GM21381 (cell line): ENCODE data around the gene PTCH1.

Experiments
- ATAC-seq: cut with Tn5 transposase; IDR thresholded peaks from one replicate; pipeline ENCODE4 v1.9.1; 2021; ENCODE audit warnings: mild to moderate bottlenecking, moderate library complexity; ENCODE audit not compliant: unreplicated experiment

The PTCH1 gene

DNA sequence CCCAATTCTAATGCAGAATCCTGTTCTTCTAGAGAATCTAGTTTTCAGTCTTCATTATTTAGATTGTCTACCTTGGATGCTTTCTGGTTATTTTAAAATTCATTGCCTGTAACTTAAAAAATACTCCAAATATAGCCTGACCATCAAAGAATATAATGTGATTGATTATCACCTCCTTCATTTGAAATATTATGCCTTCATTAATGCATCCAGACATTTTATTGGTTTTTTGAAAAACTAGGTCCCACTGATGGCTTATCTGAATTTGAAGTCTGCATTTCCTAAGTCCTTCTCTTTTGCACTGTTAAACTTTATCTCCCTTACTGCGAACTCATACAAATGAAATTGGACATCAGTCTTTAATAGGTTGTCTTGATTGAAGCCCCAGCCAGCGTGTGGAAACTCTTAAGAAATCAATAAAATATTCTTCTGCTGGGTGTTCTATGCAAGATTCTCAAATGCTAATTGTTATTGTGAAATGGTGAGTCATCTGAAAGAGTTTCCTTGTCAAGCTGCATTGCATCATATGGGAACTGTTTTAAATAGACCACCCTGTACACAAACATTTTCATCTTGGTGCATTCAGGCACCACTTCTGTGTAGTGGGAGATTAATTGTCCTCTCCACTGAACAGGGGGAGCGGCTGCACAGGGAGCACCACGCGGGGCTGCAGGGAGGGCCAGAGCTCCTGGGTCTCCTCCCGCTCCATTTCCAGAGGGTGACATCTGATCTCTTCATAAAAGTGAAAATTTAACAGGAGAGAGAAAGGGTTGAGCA lies 106.9 kb downstream of the PTCH1 start:
- ATAC-seq = no peak

DNA sequence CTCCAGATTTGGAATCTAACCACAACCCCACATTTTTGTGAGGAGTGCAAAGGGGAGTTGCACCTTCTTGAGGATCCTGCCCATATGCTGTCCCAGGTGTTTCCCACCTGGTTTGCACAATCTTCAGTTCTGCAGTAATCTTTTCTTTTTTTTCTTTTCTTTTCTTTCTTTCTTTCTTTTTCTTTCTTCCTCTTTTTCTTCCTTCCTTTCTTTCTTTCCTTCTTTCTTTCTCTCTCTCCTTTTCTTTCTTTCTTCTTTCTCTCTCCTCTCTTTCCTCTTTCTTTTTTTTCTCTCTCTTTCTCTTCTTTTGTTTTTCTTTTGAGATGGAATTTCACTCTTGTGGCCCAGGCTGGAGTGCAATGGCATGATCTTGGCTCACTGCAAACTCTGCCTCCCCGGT lies 109.2 kb downstream of the PTCH1 start:
- ATAC-seq = no peak

DNA sequence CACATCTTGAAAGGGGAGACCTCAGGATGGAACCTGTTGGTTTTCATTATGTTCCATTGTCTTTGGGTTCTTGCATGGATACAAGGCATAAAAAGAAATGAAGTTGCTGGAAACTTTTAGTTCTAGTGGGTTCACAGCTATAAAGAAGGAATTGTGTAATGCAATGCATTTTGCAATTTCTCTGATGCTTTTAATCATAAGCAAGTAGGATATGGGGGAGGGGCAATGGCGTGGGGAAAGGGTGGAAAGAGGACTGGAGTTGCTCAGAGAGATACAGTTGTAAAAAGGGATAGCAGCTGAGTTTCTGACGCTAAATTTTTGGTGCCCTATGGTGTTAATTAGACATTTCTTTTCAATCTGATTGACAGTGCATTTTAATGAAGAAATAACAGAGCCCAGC lies 110.7 kb downstream of the PTCH1 start:
- no peak for ATAC-seq

DNA sequence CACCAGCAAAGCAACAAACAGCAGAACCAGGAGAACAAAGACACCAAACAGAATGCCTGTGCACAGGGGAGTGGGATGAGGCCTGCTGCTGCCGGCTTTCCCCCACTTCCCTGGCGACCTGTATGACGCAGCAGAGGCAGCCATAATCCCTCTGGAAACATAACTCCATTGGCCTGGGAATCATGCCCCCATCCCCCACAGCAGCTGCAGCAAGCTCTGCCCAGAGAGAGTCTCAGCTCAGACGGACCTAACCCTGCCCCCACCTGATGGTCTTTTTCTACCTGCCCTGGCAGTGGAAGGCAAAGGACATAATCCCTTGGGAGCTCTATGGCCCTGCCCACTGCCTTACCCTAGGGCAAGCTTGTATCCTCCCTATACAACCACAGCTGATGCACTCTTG lies 117.5 kb downstream of the PTCH1 start:
- ATAC-seq = no peak
